Mucosa of stomach (tissue), 1 donor: ENCODE results near the gene HCN4.

Experiments used
- H3K27me3 ChIP-seq: one replicate; pipeline ENCODE4 v1.7.0; 2013; ENCODE audit warnings: mild to moderate bottlenecking, low read length; ENCODE audit not compliant: control insufficient read depth, insufficient read depth
- H3K36me3 ChIP-seq: one replicate; pipeline ENCODE4 v1.7.0; 2013; ENCODE audit warnings: low read length; ENCODE audit not compliant: control insufficient read depth, insufficient read depth
- H3K4me1 ChIP-seq: one replicate; pipeline ENCODE4 v1.7.0; 2013; ENCODE audit warnings: mild to moderate bottlenecking, low read length; ENCODE audit not compliant: control insufficient read depth, insufficient read depth
- H3K4me3 ChIP-seq: one replicate; pipeline ENCODE4 v1.7.0; 2013; ENCODE audit warnings: low read length
- H3K9ac ChIP-seq: one replicate; pipeline ENCODE4 v1.7.0; 2013; ENCODE audit warnings: mild to moderate bottlenecking, low read length, moderate library complexity
- H3K9me3 ChIP-seq: one replicate; pipeline ENCODE4 v1.7.0; 2013; ENCODE audit warnings: mild to moderate bottlenecking, low read length, moderate library complexity; ENCODE audit not compliant: control insufficient read depth
- donor health status: Pancreatic carcinoma.

The HCN4 gene

GRCh38 chr15:73296609-73297353 is 72.0 kb downstream of the HCN4 start:
- H3K36me3 ChIP-seq: no peaks in the 10 kb centered on the region
- H3K27me3 ChIP-seq: no peaks in the 10 kb centered on the region
- no peaks in the 10 kb centered on the region for H3K9me3 ChIP-seq
- H3K4me3 ChIP-seq: no peak overlapping the region
- H3K4me1 ChIP-seq: no peaks in the 10 kb centered on the region
- H3K9ac ChIP-seq: no peak overlapping the region

- no peaks in the 10 kb centered on the region for H3K36me3 ChIP-seq
- H3K27me3 ChIP-seq: no peaks in the 10 kb centered on the region
- H3K4me3 ChIP-seq: no peak overlapping the region
- H3K4me1 ChIP-seq: no peaks in the 10 kb centered on the region
- no peak overlapping the region for H3K9ac ChIP-seq
- H3K9me3 ChIP-seq: no peaks in the 10 kb centered on the region
Measured at GRCh38 chr15:73295630-73296286, 73.0 kb downstream of the HCN4 start.

GRCh38 chr15:73293773-73294172 is 75.0 kb downstream of the HCN4 start:
- Histone ChIP-seq H3K36me3 (peaks cover 4% of the 10 kb centered on the region), H3K4me1 (no peaks in the 10 kb centered on the region), H3K9ac (no peak overlapping the region), H3K27me3 (no peaks in the 10 kb centered on the region), H3K4me3 (no peak overlapping the region), H3K9me3 (no peaks in the 10 kb centered on the region)

GRCh38 chr15:73291441-73291840 is 77.3 kb downstream of the HCN4 start:
- no peaks in the 10 kb centered on the region for H3K4me1 ChIP-seq
- no peak overlapping the region for H3K9ac ChIP-seq
- no peaks in the 10 kb centered on the region for H3K27me3 ChIP-seq
- H3K4me3 ChIP-seq: no peak overlapping the region
- H3K9me3 ChIP-seq: no peaks in the 10 kb centered on the region
- H3K36me3 ChIP-seq: peaks cover 4% of the 10 kb centered on the region

GRCh38 chr15:73287019-73287418 is 81.7 kb downstream of the HCN4 start:
- H3K27me3 ChIP-seq: no peaks in the 10 kb centered on the region
- no peaks in the 10 kb centered on the region for H3K4me1 ChIP-seq
- H3K9me3 ChIP-seq: no peaks in the 10 kb centered on the region
- H3K4me3 ChIP-seq: no peak overlapping the region
- H3K36me3 ChIP-seq: peaks cover 4% of the 10 kb centered on the region
- H3K9ac ChIP-seq: no peak overlapping the region

GRCh38 chr15:73286311-73286710 is 82.4 kb downstream of the HCN4 start:
- Histone ChIP-seq H3K9me3 (no peaks in the 10 kb centered on the region), H3K36me3 (peaks cover 4% of the 10 kb centered on the region)

GRCh38 chr15:73284090-73284716 is 84.6 kb downstream of the HCN4 start:
- no peak overlapping the region for H3K9ac ChIP-seq

More at GRCh38 chr15:73286311-73286710, 82.4 kb downstream of the HCN4 start:
- Histone ChIP-seq H3K4me1 (no peaks in the 10 kb centered on the region), H3K27me3 (no peaks in the 10 kb centered on the region), H3K9ac (no peak overlapping the region), H3K4me3 (no peak overlapping the region)

GRCh38 chr15:73283366-73283962 is 85.3 kb downstream of the HCN4 start:
- H3K4me1 ChIP-seq: no peaks in the 10 kb centered on the region
- no peak overlapping the region for H3K9ac ChIP-seq
- H3K27me3 ChIP-seq: no peaks in the 10 kb centered on the region
- H3K4me3 ChIP-seq: no peak overlapping the region
- H3K9me3 ChIP-seq: no peaks in the 10 kb centered on the region
- no peaks in the 10 kb centered on the region for H3K36me3 ChIP-seq

More at GRCh38 chr15:73284090-73284716, 84.6 kb downstream of the HCN4 start:
- Histone ChIP-seq H3K9me3 (no peaks in the 10 kb centered on the region), H3K27me3 (no peaks in the 10 kb centered on the region), H3K4me1 (no peaks in the 10 kb centered on the region), H3K36me3 (peaks cover 3% of the 10 kb centered on the region), H3K4me3 (no peak overlapping the region)

GRCh38 chr15:73282567-73283365 is 86.0 kb downstream of the HCN4 start:
- no peaks in the 10 kb centered on the region for H3K27me3 ChIP-seq
- no peak overlapping the region for H3K9ac ChIP-seq
- no peak overlapping the region for H3K4me3 ChIP-seq
- no peaks in the 10 kb centered on the region for H3K9me3 ChIP-seq
- no peaks in the 10 kb centered on the region for H3K4me1 ChIP-seq
- no peaks in the 10 kb centered on the region for H3K36me3 ChIP-seq

GRCh38 chr15:73275862-73276261 is 92.9 kb downstream of the HCN4 start:
- Histone ChIP-seq H3K4me1 (no peaks in the 10 kb centered on the region), H3K27me3 (no peaks in the 10 kb centered on the region), H3K9me3 (no peaks in the 10 kb centered on the region), H3K4me3 (no peak overlapping the region), H3K9ac (no peak overlapping the region), H3K36me3 (no peaks in the 10 kb centered on the region)

- H3K27me3 ChIP-seq: no peaks in the 10 kb centered on the region
- no peak overlapping the region for H3K4me3 ChIP-seq
- H3K36me3 ChIP-seq: no peaks in the 10 kb centered on the region
- no peaks in the 10 kb centered on the region for H3K9me3 ChIP-seq
- no peak overlapping the region for H3K9ac ChIP-seq
- H3K4me1 ChIP-seq: no peaks in the 10 kb centered on the region
Measured at GRCh38 chr15:73273181-73274002, 95.4 kb downstream of the HCN4 start.
